HS-27A (cell line): ENCODE data around the gene STMN1.

Source experiments
- DNase-seq: peaks from one replicate; pipeline ENCODE4 v3.0.0-alpha.2; 2012; ENCODE audit warnings: low read depth, missing footprints

Gene STMN1

GRCh38 chr1:25869909-25870606 is 36.2 kb downstream of the STMN1 start:
- no peak for DNase-seq

GRCh38 chr1:25867210-25867991 is 38.8 kb downstream of the STMN1 start:
- no peak for DNase-seq

GRCh38 chr1:25866288-25866687 is 39.9 kb downstream of the STMN1 start:
- DNase-seq, result no peak

- DNase-seq, result no peak
Observed at GRCh38 chr1:25864434-25864833, 41.8 kb downstream of the STMN1 start.

- DNase-seq, result no peak
Observed at GRCh38 chr1:25863486-25864262, 42.5 kb downstream of the STMN1 start.

GRCh38 chr1:25862785-25863485 is 43.3 kb downstream of the STMN1 start:
- DNase-seq, result no peak

- DNase-seq, result no peak
Observed at GRCh38 chr1:25861316-25862286, 44.6 kb downstream of the STMN1 start.

GRCh38 chr1:25858906-25859789 is 47.1 kb downstream of the STMN1 start, which contains the start of gene AUNIP:
Gene AUNIP (minus strand): TSS chr1:25859457. CDS start chr1:25859357, 100 bp downstream.
- peak; percentile 56 for DNase-seq

- DNase-seq, result no peak
Observed at GRCh38 chr1:25858494-25858893, 47.7 kb downstream of the STMN1 start.

- DNase-seq, result no peak
Observed at GRCh38 chr1:25856856-25857255, 49.4 kb downstream of the STMN1 start.

GRCh38 chr1:25854554-25854953 is 51.7 kb downstream of the STMN1 start:
- DNase-seq, result no peak
